Fibroblast of mammary gland (primary cell): Measurements from ENCODE around the gene BPIFB3.
"Not testable (repeated sequence)": the region's sequence is repeated elsewhere in the genome, so short reads cannot be mapped to it uniquely, and the experiment has no call there.

Experiments
- DNase-seq: peaks from one replicate; pipeline ENCODE4 v3.0.0-alpha.2; 2010; ENCODE audit warnings: low read depth
- H3K4me3 ChIP-seq: 2 replicates; pipeline ENCODE4 v1.5.1; 2011; ENCODE audit warnings: low read depth, mild to moderate bottlenecking, low read length, moderate library complexity; ENCODE audit not compliant: control insufficient read depth
- TF ChIP-seq, protein P1 (sequence below): conservative IDR thresholded peaks from 2 replicates; pipeline ENCODE4 v1.5.1; 2011; ENCODE audit warnings: low read depth, low read length, inconsistent platforms; ENCODE audit not compliant: control insufficient read depth, insufficient read depth

The BPIFB3 gene

DNA sequence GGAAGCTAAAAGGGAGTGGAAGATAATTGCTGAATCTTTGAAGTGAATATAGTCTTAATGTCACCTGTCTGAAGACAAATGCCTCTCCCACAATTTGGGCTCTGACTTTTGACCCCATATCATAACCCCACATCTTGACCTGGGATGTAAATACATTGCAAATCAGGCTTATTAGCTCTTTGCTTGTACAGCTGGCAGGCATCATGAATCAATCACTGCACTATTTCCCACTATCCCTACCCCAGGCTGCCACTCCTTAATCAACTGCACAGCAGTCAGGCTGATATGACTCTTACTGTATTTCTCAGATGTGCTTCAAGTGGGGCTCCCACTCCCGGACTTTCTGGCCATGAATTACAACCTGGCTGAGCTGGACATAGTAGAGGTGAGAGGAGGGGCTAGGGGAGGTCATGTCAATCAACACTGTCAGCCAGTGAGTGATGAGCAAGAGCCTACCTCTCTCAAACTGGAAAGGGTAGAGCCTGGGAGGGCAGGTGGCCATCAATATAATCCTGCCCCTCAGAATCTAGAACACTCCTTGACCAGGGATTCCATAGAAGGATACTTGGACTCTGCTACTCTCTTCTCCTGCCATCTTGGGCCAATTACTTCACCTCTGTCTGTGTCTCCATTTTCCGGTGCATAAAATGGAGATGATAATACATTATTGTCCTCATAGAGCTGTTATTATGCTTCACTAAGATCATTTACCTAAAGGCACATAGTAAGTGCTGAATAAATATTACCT is 10.5 kb upstream of the BPIFB3 start:
- TF ChIP-seq, protein P1, sequence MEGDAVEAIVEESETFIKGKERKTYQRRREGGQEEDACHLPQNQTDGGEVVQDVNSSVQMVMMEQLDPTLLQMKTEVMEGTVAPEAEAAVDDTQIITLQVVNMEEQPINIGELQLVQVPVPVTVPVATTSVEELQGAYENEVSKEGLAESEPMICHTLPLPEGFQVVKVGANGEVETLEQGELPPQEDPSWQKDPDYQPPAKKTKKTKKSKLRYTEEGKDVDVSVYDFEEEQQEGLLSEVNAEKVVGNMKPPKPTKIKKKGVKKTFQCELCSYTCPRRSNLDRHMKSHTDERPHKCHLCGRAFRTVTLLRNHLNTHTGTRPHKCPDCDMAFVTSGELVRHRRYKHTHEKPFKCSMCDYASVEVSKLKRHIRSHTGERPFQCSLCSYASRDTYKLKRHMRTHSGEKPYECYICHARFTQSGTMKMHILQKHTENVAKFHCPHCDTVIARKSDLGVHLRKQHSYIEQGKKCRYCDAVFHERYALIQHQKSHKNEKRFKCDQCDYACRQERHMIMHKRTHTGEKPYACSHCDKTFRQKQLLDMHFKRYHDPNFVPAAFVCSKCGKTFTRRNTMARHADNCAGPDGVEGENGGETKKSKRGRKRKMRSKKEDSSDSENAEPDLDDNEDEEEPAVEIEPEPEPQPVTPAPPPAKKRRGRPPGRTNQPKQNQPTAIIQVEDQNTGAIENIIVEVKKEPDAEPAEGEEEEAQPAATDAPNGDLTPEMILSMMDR, result no peak
- DNase-seq, result no peak
- no peak overlapping the region for H3K4me3 ChIP-seq

DNA sequence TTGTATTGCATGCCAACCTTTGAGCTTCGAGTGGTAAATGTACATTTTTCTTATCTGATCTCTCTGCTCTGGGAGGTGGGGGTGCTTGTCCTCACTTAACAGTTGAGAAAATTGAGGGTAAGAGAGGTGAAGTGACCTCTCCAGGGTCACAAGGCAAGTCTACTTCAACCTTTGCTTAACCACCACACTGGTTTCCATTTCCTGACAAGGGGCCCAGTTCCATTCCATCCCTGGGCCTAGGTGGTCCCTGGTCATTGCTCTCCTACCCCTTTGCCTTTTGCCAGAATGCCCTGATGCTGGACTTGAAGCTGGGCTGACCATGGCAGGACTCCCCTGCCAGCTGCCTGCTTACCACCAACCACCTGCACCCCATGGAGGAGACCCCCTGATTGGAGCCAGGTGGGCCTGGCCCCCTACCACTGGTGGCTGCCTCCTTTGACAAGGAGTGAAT is 9.9 kb upstream of the BPIFB3 start:
- H3K4me3 ChIP-seq, result no peak overlapping the region
- no peak for DNase-seq
- TF ChIP-seq, protein P1, result no peak

GRCh38 chr20:33045129-33045721 is 8.5 kb upstream of the BPIFB3 start:
- DNase-seq, H3K4me3 ChIP-seq: not testable (repeated sequence)

DNA sequence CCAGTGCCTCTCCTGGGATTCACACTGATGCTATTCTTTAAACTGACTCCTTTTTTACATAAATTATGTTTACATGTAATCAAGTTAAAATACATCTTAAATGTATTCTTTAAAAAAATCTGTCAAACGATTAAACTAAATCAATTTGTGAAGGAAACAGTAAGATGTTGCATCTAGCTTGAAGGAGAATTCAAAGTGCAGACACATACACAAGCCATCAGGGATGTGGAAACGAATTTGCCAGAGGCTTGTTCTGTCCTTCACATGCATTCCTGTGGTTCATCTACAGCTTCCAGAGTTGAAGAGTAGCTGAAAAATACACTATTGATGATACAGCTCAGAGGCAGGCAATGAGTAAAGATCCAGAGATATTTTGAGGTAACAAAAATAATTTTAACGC is 7.3 kb upstream of the BPIFB3 start:
- no peak for DNase-seq
- TF ChIP-seq, protein P1, result no peak
- no peak overlapping the region for H3K4me3 ChIP-seq

DNA sequence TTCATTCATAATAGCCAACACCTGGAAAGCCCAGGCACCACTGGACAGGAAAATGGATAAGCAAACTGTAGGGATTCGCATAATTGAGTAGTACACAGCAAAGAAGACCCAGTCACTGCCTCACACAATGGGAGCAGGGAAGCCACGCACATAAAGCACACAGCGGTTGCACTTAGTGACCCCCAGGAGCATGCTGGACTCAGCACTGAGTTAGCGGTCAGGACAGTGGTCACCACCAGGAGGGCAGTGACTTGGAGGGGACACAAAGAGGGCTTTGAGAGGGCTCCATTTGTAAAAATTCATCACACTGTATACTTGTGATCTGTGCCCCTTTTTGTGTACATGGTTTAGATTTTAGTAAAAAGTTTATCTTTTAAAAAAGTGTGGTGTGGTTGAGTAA is 2.4 kb upstream of the BPIFB3 start:
- TF ChIP-seq, protein P1, result no peak
- H3K4me3 ChIP-seq, result no peak overlapping the region
- no peak for DNase-seq

DNA sequence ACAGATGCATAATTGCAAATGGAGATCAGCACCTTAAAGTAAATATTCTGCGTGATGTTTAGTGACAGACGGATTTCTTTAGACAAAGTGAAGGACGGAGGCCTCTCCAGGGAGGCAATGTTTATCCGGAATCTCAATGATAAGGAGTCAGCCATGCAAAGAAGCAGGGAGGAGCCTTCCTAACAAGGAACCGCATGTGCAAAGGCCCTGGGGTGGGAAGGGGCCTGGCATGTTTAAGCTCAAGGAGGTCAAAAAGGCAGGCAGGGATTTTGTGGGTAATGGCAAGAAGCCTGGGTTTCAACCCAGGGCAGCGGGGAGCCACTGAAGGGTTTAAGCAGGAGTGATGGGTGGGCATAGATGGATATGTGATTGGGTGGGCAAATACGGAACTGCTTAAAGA is 678 bp downstream of the BPIFB3 start:
- no peak for DNase-seq
- TF ChIP-seq, protein P1, result no peak
- no peak overlapping the region for H3K4me3 ChIP-seq

DNA sequence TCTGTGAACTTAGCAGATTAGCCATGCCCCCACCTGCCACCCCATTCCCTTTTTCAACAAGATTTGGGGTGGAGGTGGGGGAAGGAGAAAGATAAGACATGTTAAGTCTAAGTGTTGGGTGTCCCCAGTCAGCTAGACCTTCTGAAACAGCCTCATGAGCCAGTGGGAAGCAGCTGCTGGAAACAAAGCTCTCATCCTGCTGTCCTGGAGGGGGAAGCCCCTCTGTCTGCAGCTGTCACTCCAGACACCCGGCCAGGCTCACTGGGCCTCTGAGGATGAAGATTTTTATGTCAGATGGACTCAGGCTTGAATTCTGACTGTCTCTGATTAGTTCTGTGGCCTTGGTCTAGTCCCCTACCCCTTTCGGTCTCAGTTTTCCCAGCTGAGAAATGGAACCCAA is 1.1 kb downstream of the BPIFB3 start:
- no peak overlapping the region for H3K4me3 ChIP-seq
- TF ChIP-seq, protein P1, result no peak
- no peak for DNase-seq
